Measurements from ENCODE around the gene LINGO3.
"Not testable (repeated sequence)": the region's sequence is repeated elsewhere in the genome, so short reads cannot be mapped to it uniquely, and the experiment has no call there.

The LINGO3 gene, protein sequence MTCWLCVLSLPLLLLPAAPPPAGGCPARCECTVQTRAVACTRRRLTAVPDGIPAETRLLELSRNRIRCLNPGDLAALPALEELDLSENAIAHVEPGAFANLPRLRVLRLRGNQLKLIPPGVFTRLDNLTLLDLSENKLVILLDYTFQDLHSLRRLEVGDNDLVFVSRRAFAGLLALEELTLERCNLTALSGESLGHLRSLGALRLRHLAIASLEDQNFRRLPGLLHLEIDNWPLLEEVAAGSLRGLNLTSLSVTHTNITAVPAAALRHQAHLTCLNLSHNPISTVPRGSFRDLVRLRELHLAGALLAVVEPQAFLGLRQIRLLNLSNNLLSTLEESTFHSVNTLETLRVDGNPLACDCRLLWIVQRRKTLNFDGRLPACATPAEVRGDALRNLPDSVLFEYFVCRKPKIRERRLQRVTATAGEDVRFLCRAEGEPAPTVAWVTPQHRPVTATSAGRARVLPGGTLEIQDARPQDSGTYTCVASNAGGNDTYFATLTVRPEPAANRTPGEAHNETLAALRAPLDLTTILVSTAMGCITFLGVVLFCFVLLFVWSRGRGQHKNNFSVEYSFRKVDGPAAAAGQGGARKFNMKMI

DNA sequence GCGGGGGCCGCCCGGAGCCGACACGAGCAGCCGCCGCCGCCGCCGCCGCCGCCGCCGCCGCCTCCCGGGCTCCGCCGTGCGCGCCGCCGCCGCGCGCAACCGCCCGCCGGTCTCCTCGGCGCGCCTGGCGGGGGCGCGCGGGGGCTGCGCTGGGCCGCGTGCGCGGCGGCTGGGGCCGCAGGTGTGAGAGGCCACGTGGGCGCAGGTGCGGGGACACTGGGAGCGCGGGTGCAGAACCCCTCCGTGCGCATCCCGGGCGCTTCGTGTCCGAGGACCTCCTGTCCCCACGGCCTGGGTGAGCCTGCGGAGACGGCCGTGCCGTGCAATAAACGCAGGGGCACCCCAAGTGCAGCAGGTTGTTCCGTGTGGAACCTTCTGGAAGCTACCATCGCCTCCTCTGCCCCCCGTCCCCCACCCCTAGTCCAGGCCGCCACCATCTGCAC lies at the start of gene LINGO3:
LINGO3 (minus strand) TSS at position 41 of the 443 bp plus-strand sequence. CDS start 16,378 bp downstream, outside the sequence.
- DNase-seq, result no peak

DNA sequence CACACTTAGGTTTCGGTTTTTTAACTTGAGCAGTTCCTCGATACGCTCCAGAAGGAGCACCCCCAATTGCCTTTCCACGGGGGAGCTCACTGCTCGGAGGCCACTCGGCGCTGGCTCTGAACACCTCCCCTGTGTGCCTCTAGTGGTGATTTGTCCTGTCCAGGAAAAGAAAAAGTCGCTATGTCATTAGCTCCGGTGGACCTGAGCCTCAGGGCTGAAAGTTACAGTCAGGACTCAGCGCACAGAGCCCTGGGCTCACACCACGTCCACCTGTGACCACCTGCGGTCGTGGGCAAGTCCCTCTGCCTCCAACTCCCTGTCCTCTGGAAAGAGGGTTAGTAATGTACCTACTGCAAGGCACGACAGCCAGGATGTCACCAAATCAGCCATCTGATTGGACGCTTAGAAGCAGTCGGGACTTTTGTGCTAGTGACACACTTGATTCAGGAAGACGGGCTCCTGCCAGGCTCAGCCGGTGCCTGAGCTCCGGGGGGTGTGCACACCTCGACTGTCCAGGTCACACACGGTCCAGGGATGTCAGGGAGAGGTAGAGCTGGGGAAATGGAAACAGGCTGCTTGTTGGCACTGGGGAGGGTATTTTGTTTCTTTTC lies 48.2 kb upstream of the LINGO3 start:
- no peak for DNase-seq

DNA sequence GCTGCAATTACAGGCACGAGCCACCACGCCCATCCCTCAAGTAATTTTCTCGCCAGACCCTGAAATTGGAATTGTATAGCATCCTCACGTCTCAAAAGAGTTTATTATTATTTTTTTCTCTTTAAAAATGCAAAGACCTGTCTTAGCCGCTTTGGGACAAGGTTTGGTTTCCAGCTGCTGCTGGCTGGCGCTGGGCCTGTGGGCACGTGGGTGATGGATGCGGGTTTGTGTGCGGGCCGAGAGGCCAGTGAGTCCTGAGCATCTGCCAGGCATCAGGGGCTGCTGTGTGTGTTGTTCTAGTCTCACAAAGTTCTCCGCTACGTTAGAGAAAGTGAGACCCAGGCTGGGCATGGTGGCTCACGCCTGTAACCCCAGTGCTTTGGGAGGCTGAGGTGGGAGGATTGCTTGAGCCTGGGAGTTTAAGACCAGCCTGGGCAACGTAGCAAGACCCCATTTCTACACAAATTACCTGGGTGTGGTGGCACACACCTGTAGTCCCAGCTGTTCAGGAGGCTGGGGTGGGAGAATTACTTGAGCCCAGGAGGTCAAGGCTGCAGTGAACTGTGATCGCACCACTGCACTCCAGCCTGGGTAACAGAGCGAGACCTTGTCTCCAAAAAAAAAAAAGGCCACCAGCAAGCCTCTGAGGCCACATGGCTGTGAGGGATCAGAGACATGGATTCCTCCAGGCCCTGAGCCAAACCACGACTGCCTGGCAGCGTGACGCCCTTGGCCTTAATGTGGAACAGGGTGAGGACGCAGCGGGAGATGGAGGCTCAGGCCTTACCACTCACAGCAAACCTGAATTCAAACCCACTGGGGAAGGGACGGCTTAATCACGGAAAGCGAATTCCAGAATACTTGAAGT lies 47.4 kb upstream of the LINGO3 start:
- no peak for DNase-seq

DNA sequence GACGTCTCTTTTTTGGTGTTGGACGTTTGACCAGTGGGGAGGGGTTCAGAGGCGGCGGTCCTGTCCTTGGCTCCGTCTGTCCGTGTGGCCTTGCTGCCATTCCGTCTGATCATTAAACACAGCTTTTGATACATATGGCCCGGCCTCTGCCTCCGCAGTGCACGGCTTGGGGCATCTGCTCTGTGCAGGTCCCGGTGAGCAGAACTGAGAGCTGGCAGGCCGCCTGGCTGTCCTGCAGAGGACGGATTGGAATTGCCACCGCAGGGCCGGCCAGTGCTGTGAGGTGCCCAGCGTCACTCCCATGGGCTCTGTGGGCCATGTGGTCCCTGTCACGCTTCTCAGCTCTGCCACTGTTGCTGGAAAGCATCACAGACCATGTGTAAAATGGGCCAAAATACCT lies 46.7 kb upstream of the LINGO3 start:
- DNase-seq, result no peak

DNA sequence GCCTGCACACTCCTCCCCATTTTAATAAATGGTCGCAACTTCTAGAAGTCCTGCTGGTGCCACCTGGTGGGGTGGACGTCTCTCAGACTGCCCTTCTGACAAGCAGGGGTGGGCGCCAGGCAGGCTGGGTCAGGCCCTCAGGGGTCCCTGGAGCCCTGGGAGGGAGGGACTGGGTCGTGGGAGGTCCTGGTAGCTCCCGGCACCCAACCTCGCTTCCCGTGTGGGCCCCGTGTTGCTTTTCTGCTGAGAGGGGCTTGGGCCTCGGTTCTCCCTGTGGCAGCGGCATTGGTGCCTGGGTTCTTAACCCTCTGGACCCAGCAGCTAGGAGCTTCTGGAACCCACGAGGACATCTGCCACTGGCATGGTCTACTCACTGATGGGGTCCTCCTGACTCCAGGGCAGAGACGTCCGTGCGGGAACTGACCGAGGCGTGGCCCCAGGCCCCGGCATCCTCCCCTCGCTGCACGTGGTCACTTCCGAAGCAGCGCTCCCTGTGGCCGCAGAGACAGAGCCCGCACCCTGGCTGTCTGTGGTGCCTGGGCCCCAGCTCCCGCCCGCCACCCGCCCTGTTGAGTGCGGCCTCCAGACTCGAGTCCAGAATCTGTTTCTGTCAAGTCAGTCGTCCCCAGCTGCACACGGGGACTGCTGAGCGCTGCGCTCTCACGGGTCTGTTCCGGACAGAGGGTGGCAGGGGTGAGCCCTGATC lies 46.1 kb upstream of the LINGO3 start:
- DNase-seq, result no peak

DNA sequence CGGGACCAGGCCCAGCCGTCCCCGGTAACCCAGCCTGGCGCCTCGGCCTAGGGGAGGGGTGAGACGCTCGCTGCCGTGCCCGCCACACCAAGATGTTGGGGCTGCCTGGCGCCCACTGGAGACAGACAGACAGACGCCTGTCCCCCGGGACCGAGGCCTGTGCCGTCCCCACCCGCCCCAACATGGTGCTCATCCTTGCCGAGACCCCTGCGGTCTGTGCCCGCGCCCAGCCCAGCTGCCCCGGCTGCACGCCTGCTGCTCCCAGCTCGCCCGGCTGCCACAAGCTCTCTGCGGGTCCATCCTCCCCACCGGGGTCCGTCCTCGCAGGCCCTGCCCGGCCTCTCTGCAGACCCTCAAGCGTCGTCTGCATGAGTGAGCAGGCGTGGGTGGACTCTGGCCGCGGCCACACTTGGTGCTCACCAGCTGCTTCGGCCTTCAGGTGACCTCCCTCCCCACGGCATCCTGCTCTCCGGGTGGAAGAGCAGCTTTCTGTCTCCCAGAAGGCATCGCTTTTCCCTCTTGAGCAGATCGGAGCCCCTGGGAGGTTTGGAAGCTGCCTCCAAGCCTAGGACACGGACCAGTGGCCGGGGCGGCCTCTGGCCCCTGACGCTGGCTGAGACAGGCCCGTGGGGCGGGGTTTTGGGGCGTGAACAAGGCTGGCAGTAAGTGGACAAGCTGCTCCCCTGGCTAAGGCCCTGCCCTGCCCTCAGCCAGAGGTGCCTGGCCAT lies 45.4 kb upstream of the LINGO3 start:
- DNase-seq, result no peak

DNA sequence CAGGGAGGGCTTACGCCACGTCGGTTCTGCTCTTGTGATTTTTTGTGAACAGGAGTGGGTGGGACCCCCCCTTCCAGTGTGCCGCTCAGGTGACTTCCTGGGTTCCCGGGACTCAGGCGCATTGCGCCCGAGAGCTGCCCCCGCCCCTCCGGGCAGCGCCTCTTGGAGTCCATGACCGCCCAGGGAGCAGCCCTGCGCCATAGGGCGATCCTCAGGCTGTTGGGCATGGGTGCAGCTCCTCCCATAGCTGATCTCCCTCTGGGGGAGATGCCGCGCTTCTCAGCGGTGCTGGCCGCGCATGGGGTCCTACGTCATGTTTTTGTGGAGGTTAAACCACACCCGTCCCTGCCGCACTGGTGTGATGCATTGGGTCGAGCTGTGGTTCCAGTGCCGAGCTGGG lies 44.2 kb upstream of the LINGO3 start:
- no peak for DNase-seq

DNA sequence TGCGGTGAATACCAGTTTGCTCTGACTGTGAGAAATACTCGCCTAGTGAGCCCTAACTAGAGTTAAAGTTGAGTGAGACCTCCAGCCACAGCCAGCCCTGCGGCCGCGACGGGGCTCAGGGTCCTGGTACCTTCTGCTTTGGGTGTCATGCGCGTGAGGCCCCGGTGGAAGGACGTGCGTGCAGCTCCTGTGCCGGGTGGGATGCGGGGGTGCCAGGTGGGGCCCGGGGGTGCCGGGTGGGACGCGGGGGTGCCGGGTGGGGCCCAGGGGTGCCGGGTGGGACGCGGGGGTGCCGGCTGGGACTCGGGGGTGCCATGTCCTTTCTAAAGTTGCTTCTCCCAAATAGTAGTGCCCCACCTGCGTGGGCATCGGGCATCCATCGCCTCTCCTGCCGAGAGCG lies 43.6 kb upstream of the LINGO3 start:
- DNase-seq, result no peak

DNA sequence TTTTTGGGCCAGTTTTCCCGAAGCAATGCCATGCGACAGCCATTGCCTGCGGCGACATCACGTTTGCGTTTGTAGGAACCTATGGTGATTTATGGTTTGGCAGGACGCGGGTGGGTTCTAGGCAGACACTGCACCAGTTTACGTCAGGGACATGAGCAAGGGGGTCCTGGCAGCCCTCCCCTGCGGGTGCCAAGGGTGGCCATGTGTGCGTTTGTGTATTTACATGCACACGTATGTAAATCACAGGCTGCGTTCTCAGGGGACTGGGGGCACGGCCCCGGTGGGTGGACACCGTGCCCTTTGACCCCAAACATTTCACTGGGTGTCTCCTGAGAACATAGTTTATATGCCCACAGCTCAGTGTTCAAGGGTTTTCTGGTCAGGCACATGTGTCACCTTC lies 42.7 kb upstream of the LINGO3 start:
- no peak for DNase-seq

DNA sequence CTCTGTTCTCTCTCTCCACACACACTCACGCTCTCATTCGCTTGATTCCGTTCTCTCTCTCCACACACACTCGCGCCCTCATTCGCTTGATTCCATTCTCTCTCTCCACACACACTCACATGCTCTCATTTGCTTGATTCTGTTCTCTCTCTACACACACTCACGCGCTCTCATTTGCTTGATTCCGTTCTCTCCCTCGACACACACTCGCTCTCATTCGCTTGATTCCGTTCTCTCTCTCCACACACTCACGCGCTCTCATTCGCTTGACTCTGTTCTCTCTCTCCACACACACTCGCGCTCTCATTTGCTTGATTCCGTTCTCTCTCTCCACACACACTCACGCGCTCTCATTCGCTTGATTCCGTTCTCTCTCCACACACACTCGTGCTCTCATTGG lies 41.9 kb upstream of the LINGO3 start:
- not testable (repeated sequence) for DNase-seq

DNA sequence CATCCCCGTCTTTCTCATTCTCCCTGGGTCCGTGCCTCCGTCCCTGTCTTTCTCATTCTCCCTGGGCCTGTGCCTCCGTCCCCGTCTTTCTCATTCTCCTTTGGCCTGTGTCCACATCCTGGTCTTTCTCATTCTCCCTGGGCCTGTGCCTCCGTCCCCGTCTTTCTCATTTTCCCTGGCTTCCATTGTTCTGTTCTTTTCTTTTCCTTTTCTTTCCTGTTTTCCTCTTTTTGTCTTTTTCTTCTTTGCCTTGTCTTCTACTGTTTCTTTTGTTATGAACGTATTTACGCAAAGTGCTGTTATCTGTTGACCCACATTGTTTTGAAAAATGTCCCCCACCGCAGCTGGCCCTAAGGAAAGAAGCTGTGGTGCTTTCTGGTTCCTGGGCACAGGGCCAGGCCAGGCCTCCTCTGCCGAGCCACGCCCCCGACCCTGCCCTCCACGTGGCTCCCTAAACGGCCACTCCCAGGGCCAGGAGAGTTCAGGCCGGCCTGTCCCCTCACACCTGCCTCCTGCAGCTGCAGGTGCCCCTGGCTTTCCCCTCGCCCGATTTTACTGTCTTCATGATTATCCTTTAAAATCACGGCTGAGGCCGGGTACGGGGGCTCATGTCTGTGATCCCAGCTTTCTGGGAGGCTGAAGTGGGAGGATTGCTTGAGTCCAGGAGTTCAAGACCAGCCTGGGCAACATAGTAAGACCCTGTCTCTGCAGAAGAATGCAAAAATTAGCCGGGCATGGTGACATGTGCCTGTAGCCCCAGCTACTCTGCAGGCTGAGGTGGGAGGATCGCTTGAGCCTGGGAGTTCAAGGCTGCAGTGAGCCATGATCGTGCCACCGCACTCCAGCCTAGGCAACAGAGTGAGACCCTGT lies 38.1 kb upstream of the LINGO3 start:
- no peak for DNase-seq

DNA sequence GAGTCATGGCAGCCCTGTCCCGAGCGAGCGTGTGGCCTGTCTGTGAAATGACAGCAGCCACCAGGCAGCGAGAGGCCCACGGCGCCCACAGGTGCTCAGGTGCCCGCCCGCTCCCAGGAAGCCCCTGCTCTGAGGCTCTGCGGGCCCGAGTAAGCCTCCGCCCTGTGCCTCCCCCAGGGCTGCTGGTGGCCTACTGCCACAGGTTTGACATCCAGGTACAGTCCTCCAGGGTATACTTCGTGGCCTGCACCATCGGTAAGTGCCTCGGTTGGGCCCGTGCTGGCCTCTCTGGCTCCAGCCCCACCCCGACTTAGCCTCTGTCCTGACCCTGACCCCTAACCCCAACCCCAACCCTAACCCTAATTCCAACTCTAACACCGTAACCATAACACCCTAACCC lies 37.1 kb upstream of the LINGO3 start:
- DNase-seq, result no peak

DNA sequence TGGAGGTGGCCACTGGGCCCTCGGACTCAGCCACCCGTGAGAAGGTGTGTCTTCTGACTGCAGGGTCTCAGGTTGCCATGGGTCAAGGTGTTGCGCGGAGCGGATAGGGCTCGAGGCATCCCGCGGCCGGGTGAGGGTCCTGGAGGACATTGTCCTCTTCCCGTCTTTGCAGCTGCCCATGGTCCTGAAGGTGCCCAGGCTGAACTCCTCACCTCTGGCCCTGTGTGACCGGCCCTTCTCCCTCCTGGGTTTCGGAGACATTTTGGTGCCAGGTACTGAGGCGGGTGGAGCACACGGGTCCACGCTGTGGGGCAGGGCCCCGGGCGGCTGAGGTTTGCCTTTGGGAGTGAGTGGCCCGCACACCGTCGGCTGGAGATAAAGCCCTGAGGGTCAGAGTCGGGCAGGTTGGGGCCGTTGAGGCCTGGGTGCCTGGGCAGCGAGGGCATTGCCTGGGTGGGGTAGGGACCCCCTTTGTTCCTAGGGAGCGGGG lies 36.5 kb upstream of the LINGO3 start:
- DNase-seq, result no peak

DNA sequence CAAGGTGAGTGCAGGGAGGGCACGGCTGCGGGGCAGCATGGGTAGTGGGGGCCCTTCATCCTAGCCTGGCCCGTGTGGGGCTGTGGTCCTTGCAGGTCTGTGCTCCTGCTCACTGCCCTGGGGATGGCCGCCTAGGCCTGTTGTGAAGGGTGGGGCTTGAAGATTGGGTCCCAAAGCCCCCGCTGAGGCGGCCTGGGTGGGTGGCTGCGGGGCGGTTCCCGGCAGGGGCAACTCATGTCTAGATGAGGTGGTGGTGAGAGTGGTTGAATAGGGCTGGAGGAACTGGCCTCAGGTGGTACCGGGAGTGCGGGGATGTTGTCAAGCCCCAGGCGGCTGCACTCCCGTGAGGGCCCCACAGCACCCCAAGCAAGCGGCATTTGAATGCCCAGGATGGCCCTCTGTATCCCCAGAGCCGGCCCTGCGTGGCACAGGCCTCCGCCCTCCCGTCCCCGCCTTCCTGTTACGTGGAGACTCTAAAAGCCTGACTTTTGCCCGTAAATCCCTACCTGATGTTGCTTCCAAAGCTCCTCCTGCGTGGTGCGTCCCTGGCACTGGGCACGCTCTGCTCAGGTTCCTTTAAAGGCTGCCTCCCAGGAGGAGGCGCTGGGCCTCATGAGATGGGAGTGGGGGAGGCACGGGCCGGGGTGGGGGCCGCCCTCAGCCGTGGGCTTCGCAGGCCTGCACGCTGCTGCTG lies 35.5 kb upstream of the LINGO3 start:
- no peak for DNase-seq

DNA sequence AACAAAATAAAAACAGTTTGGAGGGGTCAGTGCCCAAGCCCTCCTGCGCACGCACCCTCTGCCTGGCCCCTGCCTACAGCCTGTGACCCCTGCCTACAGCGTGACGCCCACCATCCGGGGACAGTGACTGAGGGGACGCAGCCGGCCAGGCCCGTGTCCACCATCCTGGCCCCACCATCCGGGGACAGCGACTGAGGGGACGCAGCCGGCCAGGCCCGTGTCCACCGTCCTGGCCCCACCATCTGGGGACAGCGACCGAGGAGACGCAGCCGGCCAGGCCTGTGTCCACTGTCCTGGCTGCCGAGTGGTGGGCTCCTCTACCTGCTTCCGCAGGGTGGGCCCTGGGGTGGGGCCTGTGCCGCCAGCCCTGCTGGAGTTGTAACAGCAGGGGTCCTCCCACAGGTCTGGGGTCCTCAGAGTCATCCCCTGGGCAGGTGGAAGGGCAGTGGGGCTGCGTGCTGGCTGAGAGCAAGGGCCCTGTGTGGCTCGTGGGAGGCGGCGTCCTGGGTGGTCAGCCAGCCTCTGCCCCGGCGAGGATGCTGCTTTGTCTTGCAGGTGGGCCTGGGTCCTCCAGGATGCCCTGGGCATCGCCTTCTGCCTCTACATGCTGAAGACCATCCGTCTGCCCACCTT lies 34.8 kb upstream of the LINGO3 start:
- no peak for DNase-seq

DNA sequence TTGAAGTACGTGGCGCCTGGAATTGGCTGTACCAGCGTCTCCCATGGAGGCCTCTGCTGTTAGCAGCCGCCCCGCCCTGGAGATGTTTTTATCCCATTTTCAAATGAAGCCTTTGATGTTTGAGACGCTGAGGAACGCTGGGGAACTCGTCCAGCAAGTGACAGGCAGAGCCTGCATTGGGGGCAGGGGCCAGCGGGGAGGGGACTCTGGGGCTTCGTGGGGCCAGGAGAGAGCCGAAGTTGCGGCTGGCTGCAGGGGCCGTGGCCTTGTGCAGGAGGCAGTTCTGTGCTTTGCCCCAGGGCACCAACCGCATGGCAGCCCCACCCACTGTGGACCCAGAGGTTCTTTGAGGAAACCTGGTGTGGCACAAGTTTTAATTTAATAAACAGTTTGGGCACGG lies 34.0 kb upstream of the LINGO3 start:
- DNase-seq, result no peak

DNA sequence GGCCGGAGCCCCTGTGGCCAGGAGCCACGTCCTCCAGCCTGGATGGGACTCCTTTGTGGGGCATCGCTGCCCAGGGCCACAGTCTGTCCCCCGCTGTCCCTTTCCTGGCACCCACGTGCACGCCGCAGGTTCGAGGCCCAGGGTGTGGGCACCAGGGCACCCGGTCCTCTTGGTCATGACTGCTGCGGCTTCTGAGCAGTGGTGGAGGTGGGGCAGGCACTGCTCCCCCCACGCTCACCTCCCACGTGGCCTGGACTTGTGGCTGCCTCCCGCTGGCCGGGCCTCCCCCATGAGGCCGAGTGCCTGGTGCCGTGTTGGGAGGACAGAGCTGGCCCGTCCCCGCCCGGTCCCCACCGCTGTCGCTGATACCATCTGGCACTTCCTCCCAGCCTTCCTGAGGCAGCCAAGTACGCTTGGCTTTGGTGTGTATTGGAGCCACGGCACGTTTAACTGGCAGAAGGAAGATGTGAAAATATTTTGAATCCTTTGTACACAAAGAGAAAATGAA lies 33.3 kb upstream of the LINGO3 start:
- no peak for DNase-seq

DNA sequence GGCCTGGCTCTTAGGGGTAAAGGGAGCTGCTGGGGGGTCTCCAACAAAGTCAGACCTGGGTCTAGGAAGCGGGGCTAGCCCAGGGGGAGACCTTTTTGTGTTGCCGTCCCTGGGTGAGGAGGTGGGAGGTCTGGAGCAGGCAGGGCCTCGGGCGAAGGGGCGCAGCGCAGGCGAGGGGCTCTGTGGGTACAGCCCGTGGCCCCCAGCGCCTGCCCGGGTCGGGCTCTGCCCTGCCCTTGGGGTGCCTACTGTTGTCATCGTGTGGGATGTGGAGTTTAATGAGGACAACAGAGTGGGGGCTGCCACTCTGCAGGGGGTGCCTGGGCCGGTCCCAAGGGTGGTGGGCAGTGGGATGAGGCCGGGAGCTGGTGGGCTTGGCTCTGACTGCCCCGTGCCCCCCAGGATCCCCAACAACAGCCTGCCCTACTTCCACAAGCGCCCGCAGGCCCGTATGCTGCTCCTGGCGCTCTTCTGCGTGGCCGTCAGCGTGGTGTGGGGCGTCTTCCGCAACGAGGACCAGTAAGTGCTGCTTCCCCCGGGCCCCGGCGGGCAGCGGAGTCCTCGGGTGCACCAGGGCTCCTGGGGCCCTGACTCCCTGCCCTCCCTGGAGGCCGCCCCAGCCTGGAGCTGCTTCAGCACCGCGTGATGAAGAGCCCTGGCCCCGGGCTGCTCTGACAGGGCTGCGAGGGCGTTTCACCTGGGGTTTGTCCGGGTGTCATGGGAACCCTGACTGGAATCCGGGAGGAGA lies 32.7 kb upstream of the LINGO3 start:
- DNase-seq, result no peak
